ENCODE results near the gene EBF4. TPM values are rescaled to one million over a fixed set of nuclear protein-coding genes. Genes with fewer than 3 reads are reported as not detected.
"Not testable (repeated sequence)": the region's sequence is repeated elsewhere in the genome, so short reads cannot be mapped to it uniquely, and the experiment has no call there.

EBF4 gene
- total RNA-seq, 2 donors from 2014 or later, result 2.0 to 2.3 TPM

- H3K4me1 Mint-ChIP-seq, result peaks cover 46% of the 10 kb centered on the region
- H3K27ac Mint-ChIP-seq, result peak overlapping the region; percentile 88
- no peaks in the 10 kb centered on the region for H3K9me3 ChIP-seq (ENCODE audit: control insufficient read depth, low read length, poor library complexity, severe bottlenecking)
- peak; percentile 22 for ATAC-seq
- H3K36me3 Mint-ChIP-seq (ENCODE audit: low read depth), result peaks cover 20% of the 10 kb centered on the region
- peak overlapping the region; percentile 75 for H3K4me3 Mint-ChIP-seq
- H3K27me3 Mint-ChIP-seq, result no peaks in the 10 kb centered on the region
- no peak for DNase-seq
Measured at GRCh38 chr20:2658414-2659354, 33.9 kb upstream of the EBF4 start.

- Mint-ChIP-seq H3K4me3 (peak overlapping the region; percentile 66), H3K4me1 (peaks cover 44% of the 10 kb centered on the region), H3K27ac (no peak overlapping the region), H3K27me3 (no peaks in the 10 kb centered on the region), H3K36me3 (ENCODE audit: low read depth) (peaks cover 22% of the 10 kb centered on the region)
- no peak for DNase-seq
- no peaks in the 10 kb centered on the region for H3K9me3 ChIP-seq (ENCODE audit: control insufficient read depth, low read length, poor library complexity, severe bottlenecking)
- ATAC-seq, result no peak
Measured at GRCh38 chr20:2659547-2659946, 33.0 kb upstream of the EBF4 start.

- DNase-seq (no peak), ATAC-seq (no peak)
- H3K4me1 Mint-ChIP-seq, result peaks cover 36% of the 10 kb centered on the region
- peak overlapping the region; percentile 97 for H3K27ac Mint-ChIP-seq
- H3K4me3 Mint-ChIP-seq, result peak overlapping the region; percentile 96
- H3K27me3 Mint-ChIP-seq, result peaks cover 5% of the 10 kb centered on the region
- H3K9me3 ChIP-seq (ENCODE audit: control insufficient read depth, low read length, poor library complexity, severe bottlenecking), result no peaks in the 10 kb centered on the region
- peaks cover 22% of the 10 kb centered on the region for H3K36me3 Mint-ChIP-seq (ENCODE audit: low read depth)
Measured at GRCh38 chr20:2663364-2663886, 29.2 kb upstream of the EBF4 start.

GRCh38 chr20:2663887-2664719 is 28.5 kb upstream of the EBF4 start, which contains the start of gene IDH3B:
Gene IDH3B, minus strand, starts transcription at chr20:2664216. Its CDS starts 28 bp downstream, at chr20:2664188.
- Mint-ChIP-seq H3K4me3 (peak within 1 kb of the TSS; percentile 96), H3K36me3 (ENCODE audit: low read depth) (peaks cover 15% of the 10 kb centered on the region), H3K27me3 (peaks cover 10% of the 10 kb centered on the region), H3K27ac (peak within 1 kb of the TSS; percentile 97), H3K4me1 (peaks cover 31% of the 10 kb centered on the region)
- ATAC-seq, result peak; percentile 99
- DNase-seq, result peak; percentile 78 to 84 (median 81)
- no peaks in the 10 kb centered on the region for H3K9me3 ChIP-seq (ENCODE audit: control insufficient read depth, low read length, poor library complexity, severe bottlenecking)

- Mint-ChIP-seq H3K4me1 (peaks cover 3% of the 10 kb centered on the region), H3K27ac (peak overlapping the region; percentile 53), H3K27me3 (peaks cover 13% of the 10 kb centered on the region), H3K36me3 (ENCODE audit: low read depth) (no peaks in the 10 kb centered on the region), H3K4me3 (no peak overlapping the region)
- ATAC-seq (no peak), DNase-seq (no peak)
- no peaks in the 10 kb centered on the region for H3K9me3 ChIP-seq (ENCODE audit: control insufficient read depth, low read length, poor library complexity, severe bottlenecking)
Measured at GRCh38 chr20:2671977-2672376, 20.6 kb upstream of the EBF4 start.

GRCh38 chr20:2672446-2672845 is 20.1 kb upstream of the EBF4 start:
- DNase-seq (no peak), ATAC-seq (no peak)
- Mint-ChIP-seq H3K27me3 (peaks cover 14% of the 10 kb centered on the region), H3K4me1 (peaks cover 3% of the 10 kb centered on the region), H3K4me3 (no peak overlapping the region), H3K36me3 (ENCODE audit: low read depth) (no peaks in the 10 kb centered on the region), H3K27ac (no peak overlapping the region)
- H3K9me3 ChIP-seq (ENCODE audit: control insufficient read depth, low read length, poor library complexity, severe bottlenecking), result no peaks in the 10 kb centered on the region

- H3K9me3 ChIP-seq (ENCODE audit: control insufficient read depth, low read length, poor library complexity, severe bottlenecking), result no peaks in the 10 kb centered on the region
- DNase-seq, result no peak
- Mint-ChIP-seq H3K36me3 (ENCODE audit: low read depth) (no peaks in the 10 kb centered on the region), H3K27me3 (peaks cover 13% of the 10 kb centered on the region), H3K4me1 (peaks cover under 1% of the 10 kb centered on the region), H3K27ac (peak overlapping the region; percentile 67), H3K4me3 (no peak overlapping the region)
- no peak for ATAC-seq
Measured at GRCh38 chr20:2673453-2673852, 19.1 kb upstream of the EBF4 start.

- no peak overlapping the region for H3K4me3 Mint-ChIP-seq
- DNase-seq (no peak), ATAC-seq (no peak)
Measured at GRCh38 chr20:2680046-2680445, 12.5 kb upstream of the EBF4 start.

GRCh38 chr20:2682040-2682439 is 10.5 kb upstream of the EBF4 start:
- not testable (repeated sequence) for H3K4me1 Mint-ChIP-seq; H3K36me3 Mint-ChIP-seq (ENCODE audit: low read depth); H3K9me3 ChIP-seq (ENCODE audit: control insufficient read depth, low read length, poor library complexity, severe bottlenecking); H3K27ac Mint-ChIP-seq; DNase-seq; H3K4me3 Mint-ChIP-seq; ATAC-seq
- peaks cover 51% of the 10 kb centered on the region for H3K27me3 Mint-ChIP-seq

More at GRCh38 chr20:2680046-2680445, 12.5 kb upstream of the EBF4 start:
- Mint-ChIP-seq H3K4me1 (no peaks in the 10 kb centered on the region), H3K27ac (no peak overlapping the region), H3K27me3 (peaks cover 41% of the 10 kb centered on the region), H3K36me3 (ENCODE audit: low read depth) (peaks cover 2% of the 10 kb centered on the region)
- no peaks in the 10 kb centered on the region for H3K9me3 ChIP-seq (ENCODE audit: control insufficient read depth, low read length, poor library complexity, severe bottlenecking)

- not testable (repeated sequence) for DNase-seq; ATAC-seq; H3K36me3 Mint-ChIP-seq (ENCODE audit: low read depth); H3K9me3 ChIP-seq (ENCODE audit: control insufficient read depth, low read length, poor library complexity, severe bottlenecking); H3K27ac Mint-ChIP-seq; H3K4me3 Mint-ChIP-seq; H3K4me1 Mint-ChIP-seq
- peaks cover 49% of the 10 kb centered on the region for H3K27me3 Mint-ChIP-seq
Measured at GRCh38 chr20:2684817-2685216, 7.8 kb upstream of the EBF4 start.

GRCh38 chr20:2687514-2687913 is 5.1 kb upstream of the EBF4 start:
- Mint-ChIP-seq H3K27ac (no peak overlapping the region), H3K4me1 (peaks cover 23% of the 10 kb centered on the region), H3K36me3 (ENCODE audit: low read depth) (peaks cover 10% of the 10 kb centered on the region), H3K27me3 (peaks cover 49% of the 10 kb centered on the region), H3K4me3 (no peak overlapping the region)
- DNase-seq (no peak), ATAC-seq (no peak)
- no peaks in the 10 kb centered on the region for H3K9me3 ChIP-seq (ENCODE audit: control insufficient read depth, low read length, poor library complexity, severe bottlenecking)

- Mint-ChIP-seq H3K27ac (no peak overlapping the region), H3K27me3 (peaks cover 44% of the 10 kb centered on the region), H3K4me3 (no peak overlapping the region), H3K36me3 (ENCODE audit: low read depth) (peaks cover 10% of the 10 kb centered on the region), H3K4me1 (peaks cover 23% of the 10 kb centered on the region)
- peak; percentile 53 to 74 (median 61) for DNase-seq
- H3K9me3 ChIP-seq (ENCODE audit: control insufficient read depth, low read length, poor library complexity, severe bottlenecking), result no peaks in the 10 kb centered on the region
- ATAC-seq, result peak; percentile 89
Measured at GRCh38 chr20:2688041-2688591, 4.5 kb upstream of the EBF4 start.

GRCh38 chr20:2690213-2690612 is 2.4 kb upstream of the EBF4 start:
- H3K9me3 ChIP-seq (ENCODE audit: control insufficient read depth, low read length, poor library complexity, severe bottlenecking), result no peaks in the 10 kb centered on the region
- Mint-ChIP-seq H3K4me1 (peaks cover 23% of the 10 kb centered on the region), H3K27me3 (peaks cover 50% of the 10 kb centered on the region), H3K27ac (peak overlapping the region; percentile 88), H3K4me3 (peak overlapping the region; percentile 97), H3K36me3 (ENCODE audit: low read depth) (peaks cover 10% of the 10 kb centered on the region)
- no peak for ATAC-seq
- DNase-seq, result no peak
